Neutrophil (primary cell): ENCODE data around the gene TMLHE.
"Not testable (repeated sequence)": the region's sequence is repeated elsewhere in the genome, so short reads cannot be mapped to it uniquely, and the experiment has no call there.

ENCODE experiments used
- H3K27ac ChIP-seq: fragments of 200-600 bp; sonication (generic); 2 replicates; pipeline ENCODE4 v1.5.1; 2016; ENCODE audit warnings: mild to moderate bottlenecking, moderate library complexity
- H3K27me3 ChIP-seq: fragments of 200-600 bp; sonication (generic); 2 replicates; pipeline ENCODE4 v1.6.0; 2016; ENCODE audit warnings: mild to moderate bottlenecking
- H3K36me3 ChIP-seq: fragments of 200-600 bp; sonication (generic); 2 replicates; pipeline ENCODE4 v1.5.1; 2017
- H3K4me1 ChIP-seq, 2 experiments: fragments of 200-600 bp in 1 of 2; sonication (generic) in 1 of 2; 1 replicate in 1 of 2; 2 replicates in 1 of 2; pipeline versions ENCODE4 v1.5.1 to v1.6.1; 2013 to 2016; ENCODE audit warnings: low read depth in 1 of 2, low read length in 1 of 2, mild to moderate bottlenecking in 1 of 2, moderate library complexity in 1 of 2; ENCODE audit not compliant: control insufficient read depth in 1 of 2, insufficient read depth in 1 of 2
- H3K4me3 ChIP-seq, 2 experiments: fragments of 200-600 bp in 1 of 2; sonication (generic) in 1 of 2; 1 replicate in 1 of 2; 2 replicates in 1 of 2; pipeline ENCODE4 v1.5.1; 2013 to 2016; ENCODE audit warnings: low read depth in 1 of 2, low read length in 1 of 2, mild to moderate bottlenecking in 1 of 2, moderate library complexity in 1 of 2
- H3K9me3 ChIP-seq: fragments of 200-600 bp; sonication (generic); 2 replicates; pipeline ENCODE4 v1.5.1; 2016
- TF ChIP-seq, protein P1 (sequence below): fragments of 200-600 bp; sonication (generic); IDR thresholded peaks from 2 replicates; pipeline ENCODE4 v1.5.1; 2016; ENCODE audit warnings: antibody characterized with exemption

The TMLHE gene

DNA sequence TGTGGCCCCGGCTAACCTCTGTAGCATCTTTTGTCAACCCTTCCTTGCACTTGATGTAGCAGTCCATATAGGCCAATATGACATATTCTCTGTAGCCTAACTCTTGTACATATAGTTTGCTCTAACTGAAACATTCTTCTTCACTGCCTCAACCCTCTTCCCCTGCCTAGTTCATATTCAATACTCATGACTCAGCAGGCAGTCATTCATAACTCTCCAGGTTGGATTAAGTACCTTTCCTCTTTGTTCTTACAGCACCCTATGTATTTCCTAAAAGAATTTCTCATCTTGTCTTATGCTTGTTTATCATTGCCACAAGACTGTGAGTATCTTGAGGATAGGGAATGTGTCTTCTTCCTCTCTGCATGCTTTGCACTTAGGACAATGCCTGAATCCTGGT, 76.9 kb downstream of the TMLHE start:
- TF ChIP-seq, protein P1, sequence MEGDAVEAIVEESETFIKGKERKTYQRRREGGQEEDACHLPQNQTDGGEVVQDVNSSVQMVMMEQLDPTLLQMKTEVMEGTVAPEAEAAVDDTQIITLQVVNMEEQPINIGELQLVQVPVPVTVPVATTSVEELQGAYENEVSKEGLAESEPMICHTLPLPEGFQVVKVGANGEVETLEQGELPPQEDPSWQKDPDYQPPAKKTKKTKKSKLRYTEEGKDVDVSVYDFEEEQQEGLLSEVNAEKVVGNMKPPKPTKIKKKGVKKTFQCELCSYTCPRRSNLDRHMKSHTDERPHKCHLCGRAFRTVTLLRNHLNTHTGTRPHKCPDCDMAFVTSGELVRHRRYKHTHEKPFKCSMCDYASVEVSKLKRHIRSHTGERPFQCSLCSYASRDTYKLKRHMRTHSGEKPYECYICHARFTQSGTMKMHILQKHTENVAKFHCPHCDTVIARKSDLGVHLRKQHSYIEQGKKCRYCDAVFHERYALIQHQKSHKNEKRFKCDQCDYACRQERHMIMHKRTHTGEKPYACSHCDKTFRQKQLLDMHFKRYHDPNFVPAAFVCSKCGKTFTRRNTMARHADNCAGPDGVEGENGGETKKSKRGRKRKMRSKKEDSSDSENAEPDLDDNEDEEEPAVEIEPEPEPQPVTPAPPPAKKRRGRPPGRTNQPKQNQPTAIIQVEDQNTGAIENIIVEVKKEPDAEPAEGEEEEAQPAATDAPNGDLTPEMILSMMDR: no peak
- H3K4me3 ChIP-seq: no peak overlapping the region
- H3K36me3 ChIP-seq: no peaks in the 10 kb centered on the region
- H3K27me3 ChIP-seq: no peaks in the 10 kb centered on the region
- H3K27ac ChIP-seq: no peak overlapping the region
- H3K4me1 ChIP-seq: no peaks in the 10 kb centered on the region
- no peaks in the 10 kb centered on the region for H3K9me3 ChIP-seq

DNA sequence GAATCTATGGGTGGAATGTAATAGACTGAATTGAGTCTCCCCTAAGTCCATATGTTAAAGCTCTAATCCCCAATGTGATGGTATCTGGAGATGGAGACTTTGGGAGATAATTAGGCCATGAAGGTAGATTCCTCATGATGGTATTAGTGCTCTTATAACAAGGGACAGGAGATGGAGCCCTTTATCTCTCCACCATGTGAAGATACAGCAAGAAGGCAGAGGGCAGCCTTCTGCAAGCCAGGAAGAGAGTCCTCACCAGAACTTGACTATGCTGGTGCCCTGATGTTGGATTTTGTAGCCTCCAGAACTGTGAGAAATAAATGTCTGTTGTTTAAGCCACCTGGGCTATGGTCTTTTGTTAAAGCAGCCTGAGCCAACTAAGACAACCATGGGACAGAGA, 78.0 kb downstream of the TMLHE start:
- Histone ChIP-seq H3K9me3 (no peaks in the 10 kb centered on the region), H3K27me3 (no peaks in the 10 kb centered on the region), H3K27ac (no peak overlapping the region), H3K4me1 (no peaks in the 10 kb centered on the region), H3K4me3 (no peak overlapping the region), H3K36me3 (no peaks in the 10 kb centered on the region)
- TF ChIP-seq, protein P1: no peak

DNA sequence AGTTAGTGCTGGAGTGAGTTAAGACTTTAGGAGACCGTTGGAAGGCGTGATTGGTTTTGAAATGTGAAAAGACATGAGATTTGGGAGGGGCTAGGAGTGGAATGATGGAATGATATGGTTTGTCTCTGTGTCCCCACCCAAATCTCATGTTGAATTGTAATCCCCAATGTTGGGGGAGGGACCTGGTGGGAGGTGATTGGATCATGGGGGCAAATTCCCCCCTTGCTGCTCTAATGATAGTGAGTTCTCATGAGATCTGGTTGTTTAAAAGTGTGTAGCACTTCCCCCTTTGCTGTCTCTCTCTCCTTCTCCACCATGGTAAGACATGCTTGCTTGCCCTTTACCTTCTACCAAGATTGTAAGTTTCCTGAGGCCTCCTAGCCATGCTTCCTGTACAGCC, 85.7 kb downstream of the TMLHE start:
- H3K36me3 ChIP-seq, H3K9me3 ChIP-seq, H3K4me3 ChIP-seq, H3K27me3 ChIP-seq, H3K4me1 ChIP-seq, H3K27ac ChIP-seq: not testable (repeated sequence)

DNA sequence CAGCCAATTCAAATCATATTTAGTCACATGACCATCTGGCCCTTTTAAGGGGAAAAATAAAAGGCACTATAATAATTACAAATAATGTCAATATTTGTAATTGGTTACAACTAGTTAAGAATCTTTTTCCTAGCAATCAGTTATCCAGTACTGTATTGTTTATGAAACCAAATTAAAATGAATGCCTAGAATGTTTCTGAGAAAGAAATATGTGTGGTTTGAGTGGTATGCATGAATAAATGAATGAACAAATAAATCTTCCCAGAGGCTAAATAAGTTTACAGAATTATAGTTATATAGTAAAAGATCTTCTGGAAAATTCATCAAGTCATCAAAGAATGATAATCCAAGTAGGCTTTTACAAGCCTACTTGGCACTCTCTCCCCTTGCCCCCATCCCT, 98.5 kb downstream of the TMLHE start:
- peaks cover 21% of the 10 kb centered on the region for H3K36me3 ChIP-seq
- H3K27me3 ChIP-seq: no peaks in the 10 kb centered on the region
- H3K4me1 ChIP-seq: no peaks in the 10 kb centered on the region
- no peaks in the 10 kb centered on the region for H3K9me3 ChIP-seq
- TF ChIP-seq, protein P1: no peak
- no peak overlapping the region for H3K27ac ChIP-seq
- H3K4me3 ChIP-seq: no peak overlapping the region

DNA sequence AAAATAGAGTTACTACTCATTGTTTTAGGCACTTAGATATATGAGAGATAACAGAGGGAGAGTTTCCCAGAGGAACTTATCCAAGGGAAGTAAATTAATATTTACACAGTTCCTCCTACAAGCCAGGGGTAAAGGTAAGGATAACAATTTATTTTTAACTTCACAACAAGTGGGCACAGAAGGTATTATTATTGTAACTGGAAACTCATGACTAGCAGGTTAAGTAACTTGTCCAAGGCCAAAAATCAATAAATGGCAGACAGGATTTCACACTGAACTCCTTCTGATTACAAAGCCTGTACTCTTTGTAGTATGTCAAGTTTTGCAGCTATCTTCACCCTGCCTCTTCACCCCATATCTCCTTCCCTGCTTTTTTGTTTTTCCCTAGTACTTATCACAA, 107.5 kb downstream of the TMLHE start:
- no peaks in the 10 kb centered on the region for H3K4me1 ChIP-seq
- H3K9me3 ChIP-seq: no peaks in the 10 kb centered on the region
- no peak overlapping the region for H3K4me3 ChIP-seq
- no peaks in the 10 kb centered on the region for H3K27me3 ChIP-seq
- TF ChIP-seq, protein P1: no peak
- peaks cover 8% of the 10 kb centered on the region for H3K36me3 ChIP-seq
- H3K27ac ChIP-seq: no peak overlapping the region

DNA sequence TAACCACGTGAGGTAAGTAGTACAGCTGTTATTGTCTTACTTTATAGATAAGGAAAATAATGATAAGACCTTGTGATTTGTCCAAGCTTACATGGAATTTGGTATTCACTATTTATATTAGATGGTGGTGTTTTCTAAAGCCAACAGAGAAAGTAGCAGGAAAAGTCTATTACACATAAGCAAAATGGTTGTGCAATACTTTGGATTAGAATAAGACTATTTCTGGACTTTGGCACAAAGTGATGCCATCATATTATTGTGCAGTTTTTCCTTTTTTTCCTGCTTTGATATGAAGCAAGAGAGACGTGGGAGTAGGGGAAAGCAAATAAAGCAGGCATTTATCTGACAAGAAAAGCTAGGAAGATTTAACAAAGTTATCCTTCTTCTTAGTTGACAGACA, 117.6 kb downstream of the TMLHE start:
- not testable (repeated sequence) for H3K27ac ChIP-seq, H3K4me1 ChIP-seq, H3K9me3 ChIP-seq, H3K27me3 ChIP-seq, H3K36me3 ChIP-seq, H3K4me3 ChIP-seq

DNA sequence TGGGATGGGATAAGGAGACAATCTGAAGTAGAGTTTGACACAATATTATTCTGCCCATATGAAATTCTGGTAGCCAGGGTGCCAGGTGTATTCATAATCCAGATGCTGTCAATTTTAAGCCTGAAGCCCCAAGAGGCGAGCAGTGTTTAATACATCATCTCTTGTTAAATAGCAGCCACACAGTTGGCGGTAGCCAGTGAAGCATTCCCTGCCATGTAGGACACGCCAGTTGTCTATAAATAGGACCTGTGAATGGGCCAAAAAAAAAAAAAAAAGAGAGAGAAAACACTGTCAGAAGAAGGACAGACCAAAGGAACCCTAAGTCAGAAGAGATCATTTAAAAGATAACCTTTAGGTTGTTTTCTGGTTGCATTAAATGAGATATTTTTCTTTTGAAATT, 121.3 kb downstream of the TMLHE start:
- not testable (repeated sequence) for H3K36me3 ChIP-seq, H3K9me3 ChIP-seq, H3K4me1 ChIP-seq

DNA sequence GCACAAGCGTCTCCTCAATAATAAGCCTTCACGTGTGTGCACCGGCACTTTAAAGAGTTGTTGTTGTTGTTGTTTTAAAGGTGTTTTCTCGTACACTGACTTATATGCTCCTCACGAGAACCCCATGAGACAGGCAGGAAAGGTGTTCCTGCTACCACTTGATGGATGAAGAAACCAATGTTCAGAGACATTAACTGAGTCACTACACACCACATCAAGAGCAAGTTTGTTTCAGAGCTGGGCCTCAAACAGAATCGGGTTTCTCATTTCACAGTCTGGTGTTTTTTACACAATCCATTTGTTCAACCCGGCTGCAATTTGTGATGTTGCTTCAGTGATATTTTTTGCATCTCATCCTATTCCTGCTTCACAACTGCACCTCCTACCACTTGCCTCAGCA, 135.6 kb downstream of the TMLHE start:
- H3K4me1 ChIP-seq, H3K36me3 ChIP-seq, H3K27me3 ChIP-seq, H3K9me3 ChIP-seq, H3K4me3 ChIP-seq, H3K27ac ChIP-seq: not testable (repeated sequence)

More for the DNA sequence above, 121.3 kb downstream of the TMLHE start:
- not testable (repeated sequence) for H3K27me3 ChIP-seq, H3K27ac ChIP-seq, H3K4me3 ChIP-seq

DNA sequence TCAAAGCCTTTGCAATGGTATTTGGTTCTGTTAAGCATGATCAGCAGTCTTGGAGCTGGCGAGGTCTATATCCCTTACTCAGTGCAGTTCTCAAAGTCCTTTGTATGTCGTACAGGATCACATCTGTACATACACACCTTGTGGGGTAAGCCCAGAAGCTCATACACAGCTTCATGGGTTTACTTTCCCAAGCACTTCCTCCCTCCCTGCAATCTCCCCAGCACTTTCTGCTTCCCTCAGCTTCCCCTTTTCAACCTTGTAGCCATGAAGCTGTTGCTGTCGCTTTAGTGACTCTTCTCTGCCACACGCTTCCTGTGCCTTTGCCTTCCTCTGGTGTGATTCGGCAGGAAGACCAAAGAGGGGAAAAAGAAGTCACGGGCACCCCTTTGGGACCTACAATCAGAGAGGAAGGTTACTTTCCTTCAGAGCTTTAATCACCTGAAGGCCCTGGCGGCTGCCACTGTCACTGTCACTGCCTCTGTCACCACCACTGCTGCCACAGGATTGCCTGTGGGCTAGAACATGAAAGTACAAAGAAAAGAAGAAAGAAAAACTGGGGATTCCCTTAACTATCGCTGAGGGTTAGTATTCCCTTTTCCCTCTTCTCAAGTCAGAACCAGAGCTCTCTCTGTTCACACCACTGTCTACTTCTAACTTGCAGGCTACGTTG, 146.3 kb downstream of the TMLHE start:
- H3K27ac ChIP-seq: not testable (repeated sequence)

DNA sequence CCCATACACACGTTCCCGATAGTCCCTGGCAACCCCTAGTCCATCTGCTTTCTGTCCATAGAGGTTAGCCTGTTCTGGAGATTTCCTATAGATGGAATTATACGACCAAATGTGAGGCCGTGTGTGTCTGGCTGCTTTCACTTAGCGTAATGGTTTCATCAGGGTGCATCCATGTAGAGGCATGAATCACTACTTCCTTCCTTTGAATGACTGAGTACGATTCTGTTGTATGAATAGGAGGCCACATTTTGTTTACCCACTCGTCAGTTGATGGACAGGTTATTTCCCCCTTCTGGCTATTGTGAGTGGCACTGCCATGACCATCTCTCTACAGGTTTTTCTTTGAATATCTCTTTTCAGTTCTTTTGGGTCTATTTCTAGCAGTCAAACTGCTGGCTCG, 152.3 kb downstream of the TMLHE start:
- not testable (repeated sequence) for H3K27ac ChIP-seq, H3K27me3 ChIP-seq, H3K36me3 ChIP-seq, H3K4me3 ChIP-seq, H3K4me1 ChIP-seq, H3K9me3 ChIP-seq

More for the DNA sequence above, 146.3 kb downstream of the TMLHE start:
- H3K36me3 ChIP-seq, H3K27me3 ChIP-seq, H3K4me3 ChIP-seq, H3K4me1 ChIP-seq, H3K9me3 ChIP-seq: not testable (repeated sequence)
